Endodermal cell (in vitro differentiated cells): ENCODE measurements around the gene DCC. TPM values are rescaled to one million over a fixed set of nuclear protein-coding genes. Genes with fewer than 3 reads are reported as not detected.

ENCODE experiments used
- DNase-seq: peaks from one replicate; pipeline ENCODE4 v3.0.0-alpha.2; 2017
- H3K27ac ChIP-seq: 2 replicates; pipeline ENCODE4 v1.5.1; 2013; ENCODE audit warnings: mild to moderate bottlenecking, low read depth, low read length, moderate library complexity
- H3K27me3 ChIP-seq: 2 replicates; pipeline ENCODE4 v1.6.1; 2013; ENCODE audit warnings: mild to moderate bottlenecking, low read length, moderate library complexity; ENCODE audit not compliant: insufficient read depth, control insufficient read depth, poor library complexity, severe bottlenecking
- H3K36me3 ChIP-seq: 2 replicates; pipeline ENCODE4 v1.7.0; 2013; ENCODE audit warnings: mild to moderate bottlenecking, low read length, moderate library complexity; ENCODE audit not compliant: control insufficient read depth, insufficient read depth
- H3K4me1 ChIP-seq: one replicate; pipeline ENCODE4 v1.7.0; 2013; ENCODE audit warnings: low read length; ENCODE audit not compliant: control insufficient read depth, insufficient read depth
- H3K4me3 ChIP-seq: 2 replicates; pipeline ENCODE4 v1.5.1; 2013; ENCODE audit warnings: mild to moderate bottlenecking, low read length, moderate library complexity
- H3K9ac ChIP-seq: 2 replicates; pipeline ENCODE4 v1.6.1; 2013; ENCODE audit warnings: mild to moderate bottlenecking, low read length, moderate library complexity; ENCODE audit not compliant: poor library complexity, severe bottlenecking; ENCODE audit errors: extremely low read depth
- H3K9me3 ChIP-seq: 2 replicates; pipeline ENCODE4 v1.6.1; 2013; ENCODE audit warnings: mild to moderate bottlenecking, low read length, moderate library complexity; ENCODE audit not compliant: control insufficient read depth
- H3K27ac Mint-ChIP-seq: 2 replicates; pipeline ENCODE4 v1.8.0; 2020; ENCODE audit warnings: mixed read lengths
- H3K27me3 Mint-ChIP-seq: 2 replicates; pipeline ENCODE4 v1.8.0; 2021; ENCODE audit warnings: mild to moderate bottlenecking, mixed read lengths; ENCODE audit not compliant: insufficient read depth
- H3K36me3 Mint-ChIP-seq: 2 replicates; pipeline ENCODE4 v1.8.0; 2020; ENCODE audit warnings: low read depth, mixed read lengths
- H3K4me1 Mint-ChIP-seq: 2 replicates; pipeline ENCODE4 v1.8.0; 2020; ENCODE audit warnings: mixed read lengths
- H3K4me3 Mint-ChIP-seq: 2 replicates; pipeline ENCODE4 v1.8.0; 2020; ENCODE audit warnings: mild to moderate bottlenecking, moderate library complexity, mixed read lengths
- H3K9me3 Mint-ChIP-seq: 2 replicates; pipeline ENCODE4 v1.8.0; 2020; ENCODE audit warnings: mild to moderate bottlenecking, mixed read lengths
- WGBS, 2 experiments: methylation state at CpG; one replicate each; pipeline versions ENCODE4 v1.1.5 to v1.1.7; 2013; ENCODE audit warnings: missing lambda C conversion rate in 2 of 2, mixed read lengths in 1 of 2; ENCODE audit not compliant: insufficient coverage in 1 of 2, insufficient read length in 1 of 2; 5-methylcytosine and 5-hydroxymethylcytosine counted together
- total RNA-seq, 2 donors: library from RNA; stranded (reverse); fragmentation: NEBNext Ultra II Directional in 1 of 2; extraction: Animal tissue kit (Norgen Biotek cat#: 25700) in 1 of 2; gene quantifications; 2 replicates in 1 of 2; 3 replicates in 1 of 2; pipeline ENCODE4 v1.2.1, GENCODE V29; 2021
- TF ChIP-seq, protein P1 (sequence below): fragments of 200-600 bp; sonication (generic); conservative IDR thresholded peaks from 2 replicates; pipeline ENCODE4 v1.5.0; 2021; ENCODE audit warnings: antibody characterized with exemption, mild to moderate bottlenecking

DCC gene
- total RNA-seq, 2 donors from 2014 or later, result 0.77 to 0.97 TPM

DNA sequence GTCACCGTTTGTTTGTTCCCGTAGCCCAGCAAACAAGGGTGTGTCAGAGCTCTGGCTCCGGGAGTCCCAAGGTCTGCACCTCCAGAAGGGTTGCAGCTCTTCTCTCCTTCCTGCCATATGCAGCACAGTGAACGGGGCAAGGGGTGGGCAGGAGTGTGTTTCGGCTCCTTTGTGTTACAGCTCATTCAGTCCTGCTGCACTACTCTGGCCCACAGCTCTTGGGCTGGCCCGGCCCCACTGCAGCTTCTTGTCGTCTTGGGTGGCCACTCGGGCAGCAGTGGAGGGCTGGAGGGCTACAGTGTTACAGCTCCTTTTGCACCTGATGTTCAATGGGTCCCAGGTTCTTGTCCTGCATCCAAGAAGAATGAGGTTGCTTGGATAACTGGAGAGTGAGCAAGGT lies 408.3 kb downstream of the DCC start:
- H3K36me3 ChIP-seq, result no peaks in the 10 kb centered on the region
- H3K4me3 ChIP-seq, result no peak overlapping the region
- no peaks in the 10 kb centered on the region for H3K27me3 Mint-ChIP-seq
- H3K36me3 Mint-ChIP-seq, result no peaks in the 10 kb centered on the region
- TF ChIP-seq, protein P1, sequence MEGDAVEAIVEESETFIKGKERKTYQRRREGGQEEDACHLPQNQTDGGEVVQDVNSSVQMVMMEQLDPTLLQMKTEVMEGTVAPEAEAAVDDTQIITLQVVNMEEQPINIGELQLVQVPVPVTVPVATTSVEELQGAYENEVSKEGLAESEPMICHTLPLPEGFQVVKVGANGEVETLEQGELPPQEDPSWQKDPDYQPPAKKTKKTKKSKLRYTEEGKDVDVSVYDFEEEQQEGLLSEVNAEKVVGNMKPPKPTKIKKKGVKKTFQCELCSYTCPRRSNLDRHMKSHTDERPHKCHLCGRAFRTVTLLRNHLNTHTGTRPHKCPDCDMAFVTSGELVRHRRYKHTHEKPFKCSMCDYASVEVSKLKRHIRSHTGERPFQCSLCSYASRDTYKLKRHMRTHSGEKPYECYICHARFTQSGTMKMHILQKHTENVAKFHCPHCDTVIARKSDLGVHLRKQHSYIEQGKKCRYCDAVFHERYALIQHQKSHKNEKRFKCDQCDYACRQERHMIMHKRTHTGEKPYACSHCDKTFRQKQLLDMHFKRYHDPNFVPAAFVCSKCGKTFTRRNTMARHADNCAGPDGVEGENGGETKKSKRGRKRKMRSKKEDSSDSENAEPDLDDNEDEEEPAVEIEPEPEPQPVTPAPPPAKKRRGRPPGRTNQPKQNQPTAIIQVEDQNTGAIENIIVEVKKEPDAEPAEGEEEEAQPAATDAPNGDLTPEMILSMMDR, result no peak
- DNase-seq, result no peak
- H3K9me3 ChIP-seq, result no peaks in the 10 kb centered on the region
- no peaks in the 10 kb centered on the region for H3K4me1 Mint-ChIP-seq
- H3K9me3 Mint-ChIP-seq, result no peaks in the 10 kb centered on the region
- H3K27me3 ChIP-seq, result no peaks in the 10 kb centered on the region
- whole genome bisulfite sequencing, 2 experiments, result 93 to 96% methylated on average over 6 to 8 of the region's 8 CpGs
- no peak overlapping the region for H3K4me3 Mint-ChIP-seq
- H3K9ac ChIP-seq, result no peak overlapping the region
- H3K4me1 ChIP-seq, result no peaks in the 10 kb centered on the region
- no peak overlapping the region for H3K27ac Mint-ChIP-seq
- H3K27ac ChIP-seq, result no peak overlapping the region

DNA sequence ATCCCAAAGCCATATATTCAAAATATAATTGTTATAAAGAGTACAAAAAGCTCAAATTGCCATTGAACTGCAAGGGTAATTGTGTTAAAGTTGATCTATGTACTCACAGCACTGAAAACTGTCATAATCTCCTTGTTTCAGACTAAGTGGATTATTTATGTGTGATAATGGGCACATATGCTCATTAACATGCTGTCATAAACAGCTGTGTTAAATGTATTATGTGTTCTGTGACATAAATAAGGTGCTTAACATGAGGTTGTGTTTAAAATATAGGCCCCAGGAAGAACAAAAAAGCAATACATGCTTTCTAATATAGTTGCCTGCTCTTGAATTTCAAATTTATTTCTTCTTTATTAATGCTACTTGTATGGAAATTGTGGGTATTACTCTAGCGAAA lies 409.5 kb downstream of the DCC start:
- TF ChIP-seq, protein P1, result no peak
- no peak overlapping the region for H3K27ac ChIP-seq

DNA sequence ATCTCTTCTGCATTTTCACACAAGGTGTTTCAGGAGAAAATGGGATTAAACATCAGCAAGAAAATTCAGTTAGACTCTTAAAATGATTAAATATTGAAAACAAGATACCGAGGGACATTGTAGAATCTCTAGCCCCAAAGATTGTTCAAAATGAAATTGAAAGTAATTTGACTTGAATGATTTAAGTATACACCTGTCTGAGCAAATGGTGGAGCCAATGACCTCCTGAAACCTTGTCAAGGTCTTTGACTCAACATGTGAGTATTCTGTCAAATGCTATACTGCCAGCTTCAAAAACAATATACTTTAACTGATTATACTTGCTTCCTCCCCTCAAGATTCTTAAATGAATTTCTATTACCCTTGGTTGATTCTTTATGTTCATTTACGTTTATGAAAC lies 411.0 kb downstream of the DCC start:
- Histone ChIP-seq H3K27ac (no peak overlapping the region), H3K4me1 (no peaks in the 10 kb centered on the region), H3K9ac (no peak overlapping the region), H3K36me3 (no peaks in the 10 kb centered on the region), H3K9me3 (no peaks in the 10 kb centered on the region), H3K4me3 (no peak overlapping the region), H3K27me3 (no peaks in the 10 kb centered on the region)
- WGBS, 2 experiments, result 89 to 100% methylated on average over 1 of the region's 2 CpGs
- H3K27me3 Mint-ChIP-seq, result no peaks in the 10 kb centered on the region
- H3K27ac Mint-ChIP-seq, result no peak overlapping the region
- no peaks in the 10 kb centered on the region for H3K36me3 Mint-ChIP-seq
- no peaks in the 10 kb centered on the region for H3K9me3 Mint-ChIP-seq
- H3K4me1 Mint-ChIP-seq, result no peaks in the 10 kb centered on the region
- H3K4me3 Mint-ChIP-seq, result no peak overlapping the region
- TF ChIP-seq, protein P1, result no peak
- DNase-seq, result no peak

More for the DNA sequence above, 409.5 kb downstream of the DCC start:
- WGBS, 2 experiments, result 50 to 62% methylated on average over 1 of the region's 1 CpG
- Mint-ChIP-seq H3K27ac (no peak overlapping the region), H3K27me3 (no peaks in the 10 kb centered on the region), H3K4me1 (no peaks in the 10 kb centered on the region), H3K36me3 (no peaks in the 10 kb centered on the region), H3K4me3 (no peak overlapping the region), H3K9me3 (no peaks in the 10 kb centered on the region)
- Histone ChIP-seq H3K4me1 (no peaks in the 10 kb centered on the region), H3K27me3 (no peaks in the 10 kb centered on the region), H3K9ac (no peak overlapping the region), H3K9me3 (no peaks in the 10 kb centered on the region), H3K4me3 (no peak overlapping the region), H3K36me3 (no peaks in the 10 kb centered on the region)
- DNase-seq, result no peak
